RKO (cell line): ENCODE data around the gene ESYT2.
A peak's percentile ranks its signal among the peaks of the same experiment; 100 is the strongest.

Source experiments
- DNase-seq: peaks from one replicate; pipeline ENCODE4 v3.0.0-alpha.2; 2016; ENCODE audit warnings: low spot score

The ESYT2 gene

GRCh38 chr7:158742065-158742821 lies 87.1 kb downstream of the ESYT2 start:
- DNase-seq, result no peak

GRCh38 chr7:158741294-158741666 lies 88.0 kb downstream of the ESYT2 start:
- no peak for DNase-seq

- no peak for DNase-seq
Measured at GRCh38 chr7:158740657-158741293, 88.5 kb downstream of the ESYT2 start.

- DNase-seq, result no peak
Measured at GRCh38 chr7:158740013-158740656, 89.2 kb downstream of the ESYT2 start.

- DNase-seq, result no peak
Measured at GRCh38 chr7:158738841-158739240, 90.5 kb downstream of the ESYT2 start.

- no peak for DNase-seq
Measured at GRCh38 chr7:158737064-158737695, 92.1 kb downstream of the ESYT2 start.

GRCh38 chr7:158735935-158736334 lies 93.4 kb downstream of the ESYT2 start:
- no peak for DNase-seq

- DNase-seq, result peak; percentile 22
Measured at GRCh38 chr7:158734861-158735260, 94.4 kb downstream of the ESYT2 start.

GRCh38 chr7:158733775-158734494 lies 95.4 kb downstream of the ESYT2 start:
- DNase-seq, result no peak

- no peak for DNase-seq
Measured at GRCh38 chr7:158733220-158733519, 96.1 kb downstream of the ESYT2 start.

GRCh38 chr7:158732494-158733219 lies 96.7 kb downstream of the ESYT2 start:
- no peak for DNase-seq

- DNase-seq, result no peak
Measured at GRCh38 chr7:158731761-158732160, 97.5 kb downstream of the ESYT2 start.

- no peak for DNase-seq
Measured at GRCh38 chr7:158730383-158731346, 98.6 kb downstream of the ESYT2 start.

GRCh38 chr7:158729646-158730382 lies 99.5 kb downstream of the ESYT2 start:
- no peak for DNase-seq

GRCh38 chr7:158728911-158729645 lies 100.2 kb downstream of the ESYT2 start:
- DNase-seq, result no peak

- no peak for DNase-seq
Measured at GRCh38 chr7:158727690-158728089, 101.6 kb downstream of the ESYT2 start.

- DNase-seq, result no peak
Measured at GRCh38 chr7:158726277-158726807, 103.0 kb downstream of the ESYT2 start.

GRCh38 chr7:158725506-158725800 lies 103.9 kb downstream of the ESYT2 start:
- DNase-seq, result no peak
